HepG2 (cell line): ENCODE measurements around the gene KLHL21. TPM values are rescaled to one million over a fixed set of nuclear protein-coding genes. Genes with fewer than 3 reads are reported as not detected.

ENCODE experiments used
- AHDC1 ChIP-seq: sonication (generic); formaldehyde crosslinking; IDR thresholded peaks from 2 replicates; pipeline ENCODE4 v1.5.1; 2020; ENCODE audit warnings: mild to moderate bottlenecking, missing genetic modification reagents, borderline replicate concordance
- ARNTL ChIP-seq: sonication (generic); formaldehyde crosslinking; IDR thresholded peaks from 2 replicates; pipeline ENCODE4 v1.4.0; 2020; ENCODE audit warnings: mild to moderate bottlenecking, missing genetic modification reagents
- CHD4 ChIP-seq: fragments of 200-600 bp; sonication (generic); IDR thresholded peaks from 2 replicates; pipeline ENCODE4 v1.7.0; 2017; ENCODE audit warnings: mild to moderate bottlenecking, low read length, borderline replicate concordance
- GMEB1 ChIP-seq: sonication (generic); formaldehyde crosslinking; IDR thresholded peaks from 2 replicates; pipeline ENCODE4 v1.5.1; 2020; ENCODE audit warnings: missing genetic modification reagents, mild to moderate bottlenecking, borderline replicate concordance
- GMEB2 ChIP-seq: IDR thresholded peaks from 2 replicates; pipeline ENCODE4 v1.6.1; 2016; ENCODE audit warnings: missing biosample characterization, missing genetic modification reagents, low read depth
- HNRNPK ChIP-seq: fragments of 200-400 bp; formaldehyde crosslinking; IDR thresholded peaks from 2 replicates; pipeline ENCODE4 v1.6.1; 2018; ENCODE audit warnings: low read length, low read depth, moderate library complexity, mild to moderate bottlenecking; ENCODE audit not compliant: poor library complexity, severe bottlenecking
- MTF2 ChIP-seq: sonication (generic); formaldehyde crosslinking; IDR thresholded peaks from 2 replicates; pipeline ENCODE4 v1.5.0; 2020; ENCODE audit warnings: missing genetic modification reagents, borderline replicate concordance
- NFKB2 ChIP-seq: sonication (generic); formaldehyde crosslinking; IDR thresholded peaks from 2 replicates; pipeline ENCODE4 v1.4.0; 2020; ENCODE audit warnings: missing genetic modification reagents, borderline replicate concordance
- SIX1 ChIP-seq: sonication (generic); formaldehyde crosslinking; IDR thresholded peaks from 2 replicates; pipeline ENCODE4 v1.4.0; 2020; ENCODE audit warnings: missing genetic modification reagents, borderline replicate concordance
- SMAD9 ChIP-seq: sonication (generic); formaldehyde crosslinking; IDR thresholded peaks from 2 replicates; pipeline ENCODE4 v1.5.1; 2020; ENCODE audit warnings: mild to moderate bottlenecking, missing genetic modification reagents
- SRSF4 ChIP-seq: fragments of 200-400 bp; formaldehyde crosslinking; IDR thresholded peaks from one replicate; pipeline ENCODE4 v1.6.1; 2018; ENCODE audit warnings: mild to moderate bottlenecking, low read depth, low read length, moderate library complexity; ENCODE audit not compliant: poor library complexity, severe bottlenecking
- TBL1XR1 ChIP-seq: fragments of 150-350 bp; IDR thresholded peaks from 2 replicates; pipeline ENCODE4 v1.6.1; 2014; ENCODE audit warnings: borderline replicate concordance, low read length; ENCODE audit not compliant: partially characterized antibody
- THAP11 ChIP-seq: IDR thresholded peaks from 2 replicates; pipeline ENCODE4 v1.6.1; 2016; ENCODE audit warnings: missing biosample characterization, missing genetic modification reagents
- ZBTB33 ChIP-seq: sonication (generic); formaldehyde crosslinking; IDR thresholded peaks from 2 replicates; pipeline ENCODE4 v1.4.0; 2020; ENCODE audit warnings: missing genetic modification reagents
- ZBTB7B ChIP-seq: sonication (generic); formaldehyde crosslinking; IDR thresholded peaks from 2 replicates; pipeline ENCODE4 v1.4.0; 2020; ENCODE audit warnings: missing genetic modification reagents
- ZNF253 ChIP-seq: sonication (generic); formaldehyde crosslinking; IDR thresholded peaks from 2 replicates; pipeline ENCODE4 v1.8.0; 2022; ENCODE audit warnings: mild to moderate bottlenecking, missing genetic modification reagents, borderline replicate concordance
- ZNF263 ChIP-seq: sonication (generic); formaldehyde crosslinking; IDR thresholded peaks from 2 replicates; pipeline ENCODE4 v1.4.0; 2020; ENCODE audit warnings: missing genetic modification reagents
- ZNF556 ChIP-seq: sonication (generic); formaldehyde crosslinking; IDR thresholded peaks from 2 replicates; pipeline ENCODE4 v1.4.0; 2020; ENCODE audit warnings: mild to moderate bottlenecking, missing genetic modification reagents, borderline replicate concordance
- polyA plus RNA-seq, 8 experiments: library from polyadenylated mRNA; depleted of rRNA in 3 of 8; stranded (reverse) in 7 of 8; unstranded in 1 of 8; fragments of >200 nt; fragmentation: Illumina TruSeq in 4 of 8; extraction: Trizol in 4 of 8; gene quantifications; 2 replicates each; pipeline versions ENCODE4 v1.2.1 to v1.2.3, GENCODE V29; 2011 to 2016; ENCODE audit warnings: low read depth in 4 of 8, missing spikeins in 1 of 8, mixed read lengths in 1 of 8; ENCODE audit not compliant: insufficient read depth in 1 of 8
- total RNA-seq, 5 experiments: library from RNA; depleted of rRNA; stranded (reverse); fragments of >200 nt; fragmentation: Illumina TruSeq; extraction: Trizol; gene quantifications; 2 replicates each; pipeline ENCODE4 v1.2.3, GENCODE V29; 2016; ENCODE audit warnings: low read depth in 1 of 5

The KLHL21 gene
- total and polyA plus RNA-seq, 2 of the 13 experiments (the other 11 are each of a cell fraction or from before 2014, with no cell fraction given): 14.8 to 25.0 TPM

GRCh38 chr1:6554907-6555778 is 47.5 kb downstream of the KLHL21 start, which contains the start of gene TAS1R1 (continued):
- TF ChIP-seq ZBTB33 (no peak), THAP11 (CRISPR knock-in tag) (no peak), SRSF4 (no peak), SIX1 (CRISPR knock-in tag) (no peak), AHDC1 (no peak), ZNF253 (no peak), ZBTB7B (CRISPR knock-in tag) (peak; percentile 68), MTF2 (CRISPR knock-in tag) (no peak), GMEB1 (CRISPR knock-in tag) (no peak), NFKB2 (CRISPR knock-in tag) (no peak), HNRNPK (no peak), GMEB2 (CRISPR knock-in tag) (no peak), ARNTL (CRISPR knock-in tag) (no peak), CHD4 (no peak), SMAD9 (CRISPR knock-in tag) (no peak), TBL1XR1 (no peak), ZNF263 (no peak), ZNF556 (CRISPR knock-in tag) (no peak)
